IPS-20b (cell line): Measurements from ENCODE around the gene FAM114A2.

Experiments
- H3K27ac ChIP-seq: one replicate; pipeline ENCODE4 v1.5.1; 2013; ENCODE audit warnings: low read length
- H3K27me3 ChIP-seq: 2 replicates; pipeline ENCODE4 v1.6.1; 2013; ENCODE audit warnings: mild to moderate bottlenecking, low read length, inconsistent platforms; ENCODE audit not compliant: insufficient read depth
- H3K36me3 ChIP-seq: 2 replicates; pipeline ENCODE4 v1.6.1; 2013; ENCODE audit warnings: low read depth, mild to moderate bottlenecking, inconsistent platforms, low read length, moderate library complexity; ENCODE audit not compliant: insufficient read depth
- H3K4me1 ChIP-seq: 2 replicates; pipeline ENCODE4 v1.6.1; 2013; ENCODE audit warnings: mild to moderate bottlenecking, control low read depth, inconsistent platforms, low read length, moderate library complexity; ENCODE audit not compliant: insufficient read depth
- H3K4me3 ChIP-seq: 2 replicates; pipeline ENCODE4 v1.5.1; 2013; ENCODE audit warnings: mild to moderate bottlenecking, low read length, inconsistent platforms
- H3K9ac ChIP-seq: 2 replicates; pipeline ENCODE4 v1.6.1; 2013; ENCODE audit warnings: low read depth, mild to moderate bottlenecking, inconsistent platforms, low read length, moderate library complexity
- H3K9me3 ChIP-seq: 2 replicates; pipeline ENCODE4 v1.6.1; 2013; ENCODE audit warnings: mild to moderate bottlenecking, low read depth, low read length, inconsistent platforms; ENCODE audit not compliant: insufficient read depth

Gene FAM114A2

GRCh38 chr5:154005648-154006047 is 33.1 kb downstream of the FAM114A2 start:
- Histone ChIP-seq H3K4me1 (no peaks in the 10 kb centered on the region), H3K9ac (no peak overlapping the region), H3K36me3 (no peaks in the 10 kb centered on the region), H3K4me3 (no peak overlapping the region), H3K27me3 (no peaks in the 10 kb centered on the region), H3K9me3 (no peaks in the 10 kb centered on the region), H3K27ac (no peak overlapping the region)

- Histone ChIP-seq H3K27me3 (no peaks in the 10 kb centered on the region), H3K4me3 (no peak overlapping the region), H3K9ac (no peak overlapping the region), H3K27ac (no peak overlapping the region), H3K4me1 (no peaks in the 10 kb centered on the region), H3K36me3 (no peaks in the 10 kb centered on the region), H3K9me3 (no peaks in the 10 kb centered on the region)
Observed at GRCh38 chr5:154002511-154003020, 36.1 kb downstream of the FAM114A2 start.

DNA sequence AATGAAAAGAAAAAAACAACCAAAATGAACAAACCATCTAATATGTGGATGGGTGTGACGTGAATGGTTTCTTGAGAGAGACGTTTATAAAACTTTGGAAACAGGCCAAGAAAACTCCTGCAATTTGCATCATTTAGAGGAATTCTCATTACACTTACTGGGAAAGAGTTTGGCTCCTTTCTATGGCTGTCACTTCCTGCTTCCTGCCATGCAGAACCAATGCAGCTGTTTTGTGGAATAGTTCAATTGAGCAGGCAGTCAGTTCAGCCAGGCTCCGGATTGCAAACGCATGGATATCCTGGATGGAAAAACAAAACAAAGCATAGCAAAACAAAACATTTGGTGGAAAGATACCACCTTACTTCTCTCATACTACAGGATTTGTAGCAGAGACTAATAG is 36.6 kb downstream of the FAM114A2 start:
- Histone ChIP-seq H3K36me3 (no peaks in the 10 kb centered on the region), H3K9me3 (no peaks in the 10 kb centered on the region), H3K9ac (no peak overlapping the region), H3K27ac (no peak overlapping the region), H3K4me3 (no peak overlapping the region), H3K4me1 (no peaks in the 10 kb centered on the region), H3K27me3 (no peaks in the 10 kb centered on the region)

DNA sequence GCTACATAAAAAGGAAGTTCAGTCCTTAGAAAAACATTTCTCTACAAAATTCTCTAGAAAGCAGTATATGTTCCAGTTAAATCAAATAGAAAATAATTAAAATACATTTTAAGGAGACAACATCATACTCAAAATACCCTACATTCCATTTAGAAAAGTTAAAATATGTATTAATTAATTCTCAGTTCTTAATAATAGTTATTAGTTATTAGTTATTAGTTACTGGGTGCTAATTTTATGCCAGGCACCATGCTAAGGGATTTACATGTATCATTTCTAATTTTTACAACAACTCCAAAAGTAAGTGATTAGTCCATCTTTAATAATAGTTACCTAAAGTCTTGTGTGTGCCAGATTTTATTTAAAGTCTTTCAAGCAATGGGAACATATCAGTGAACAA is 38.0 kb downstream of the FAM114A2 start:
- no peak overlapping the region for H3K27ac ChIP-seq
- H3K4me1 ChIP-seq: no peaks in the 10 kb centered on the region
- no peaks in the 10 kb centered on the region for H3K9me3 ChIP-seq
- no peaks in the 10 kb centered on the region for H3K36me3 ChIP-seq
- H3K4me3 ChIP-seq: no peak overlapping the region
- no peak overlapping the region for H3K9ac ChIP-seq
- no peaks in the 10 kb centered on the region for H3K27me3 ChIP-seq

DNA sequence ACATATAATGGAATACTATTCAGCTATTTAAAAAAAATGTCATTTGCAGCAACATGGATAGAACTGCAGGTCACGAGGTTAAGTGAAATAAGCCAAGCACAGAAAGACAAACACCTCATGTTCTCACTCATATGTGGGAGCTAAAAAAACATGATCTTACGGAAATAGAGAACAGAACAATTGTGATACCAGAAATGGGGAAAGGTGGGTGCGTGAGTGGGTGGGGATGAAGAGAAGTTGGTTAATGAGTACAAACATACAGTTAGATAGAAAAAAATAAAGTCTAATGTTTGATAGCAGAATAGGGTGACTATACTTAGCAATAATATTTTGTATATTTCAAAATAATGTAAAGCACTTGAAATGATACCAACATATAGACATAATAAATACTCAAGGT is 38.7 kb downstream of the FAM114A2 start:
- Histone ChIP-seq H3K4me1 (no peaks in the 10 kb centered on the region), H3K27me3 (no peaks in the 10 kb centered on the region), H3K9ac (no peak overlapping the region), H3K27ac (no peak overlapping the region), H3K9me3 (no peaks in the 10 kb centered on the region), H3K36me3 (no peaks in the 10 kb centered on the region), H3K4me3 (no peak overlapping the region)

GRCh38 chr5:153998768-153999167 is 39.9 kb downstream of the FAM114A2 start:
- H3K27ac ChIP-seq: no peak overlapping the region
- H3K9me3 ChIP-seq: no peaks in the 10 kb centered on the region
- no peaks in the 10 kb centered on the region for H3K36me3 ChIP-seq
- no peaks in the 10 kb centered on the region for H3K4me1 ChIP-seq
- H3K27me3 ChIP-seq: no peaks in the 10 kb centered on the region
- no peak overlapping the region for H3K9ac ChIP-seq
- no peak overlapping the region for H3K4me3 ChIP-seq

DNA sequence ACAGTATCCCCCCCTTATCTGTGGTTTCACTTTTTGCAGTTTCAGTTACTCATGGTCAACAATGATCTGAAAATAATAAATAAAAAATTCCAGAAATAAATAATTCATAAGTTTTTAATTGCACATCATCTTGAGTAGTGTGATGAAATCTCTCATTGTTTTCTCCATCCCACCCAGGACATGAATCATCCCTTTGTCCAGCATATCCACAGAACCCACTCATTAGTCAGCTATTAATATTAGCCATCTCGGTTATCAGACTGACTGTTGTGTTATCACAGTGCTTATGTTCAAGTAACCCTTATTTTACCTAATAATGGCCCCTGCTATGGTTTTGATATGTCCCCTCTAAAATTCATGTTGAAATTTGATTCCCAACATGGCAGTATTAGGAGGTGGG is 40.7 kb downstream of the FAM114A2 start:
- Histone ChIP-seq H3K4me3 (no peak overlapping the region), H3K36me3 (no peaks in the 10 kb centered on the region), H3K27ac (no peak overlapping the region), H3K9me3 (no peaks in the 10 kb centered on the region), H3K27me3 (no peaks in the 10 kb centered on the region), H3K4me1 (no peaks in the 10 kb centered on the region), H3K9ac (no peak overlapping the region)

DNA sequence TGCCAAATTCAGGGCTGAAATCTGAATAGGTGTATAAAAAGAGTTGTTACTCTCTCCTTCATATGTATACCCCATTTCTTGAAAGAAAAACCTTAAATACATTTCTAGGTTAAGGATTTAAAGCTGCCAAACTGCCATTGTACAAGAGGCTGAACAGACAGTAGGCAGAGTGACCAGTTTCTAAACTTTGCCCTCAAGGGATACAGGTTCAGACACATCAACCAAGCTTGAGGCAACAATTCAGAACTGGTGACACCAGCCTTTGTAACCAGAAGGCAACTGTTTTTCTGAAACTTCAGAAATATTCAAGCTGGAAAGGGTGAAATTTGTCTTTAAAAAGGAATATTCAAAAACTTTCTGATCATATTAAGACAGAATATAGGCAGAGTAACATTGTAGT is 47.5 kb downstream of the FAM114A2 start:
- no peaks in the 10 kb centered on the region for H3K27me3 ChIP-seq
- H3K36me3 ChIP-seq: peaks cover 2% of the 10 kb centered on the region; the same call in 1 of the 2 replicates
- H3K27ac ChIP-seq: no peak overlapping the region
- no peak overlapping the region for H3K4me3 ChIP-seq
- H3K4me1 ChIP-seq: no peaks in the 10 kb centered on the region
- H3K9ac ChIP-seq: no peak overlapping the region
- H3K9me3 ChIP-seq: no peaks in the 10 kb centered on the region

- no peak overlapping the region for H3K4me3 ChIP-seq
- no peaks in the 10 kb centered on the region for H3K9me3 ChIP-seq
- H3K9ac ChIP-seq: no peak overlapping the region
- peaks cover 2% of the 10 kb centered on the region; the same call in 1 of the 2 replicates for H3K36me3 ChIP-seq
- H3K27me3 ChIP-seq: no peaks in the 10 kb centered on the region
- no peak overlapping the region for H3K27ac ChIP-seq
- H3K4me1 ChIP-seq: no peaks in the 10 kb centered on the region
Observed at GRCh38 chr5:153988510-153988909, 50.2 kb downstream of the FAM114A2 start.

GRCh38 chr5:153987301-153987700 is 51.4 kb downstream of the FAM114A2 start:
- no peak overlapping the region for H3K9ac ChIP-seq
- no peaks in the 10 kb centered on the region for H3K4me1 ChIP-seq
- H3K36me3 ChIP-seq: no peaks in the 10 kb centered on the region; the same call in 1 of the 2 replicates
- no peak overlapping the region for H3K27ac ChIP-seq
- H3K9me3 ChIP-seq: no peaks in the 10 kb centered on the region
- no peak overlapping the region for H3K4me3 ChIP-seq
- H3K27me3 ChIP-seq: no peaks in the 10 kb centered on the region

DNA sequence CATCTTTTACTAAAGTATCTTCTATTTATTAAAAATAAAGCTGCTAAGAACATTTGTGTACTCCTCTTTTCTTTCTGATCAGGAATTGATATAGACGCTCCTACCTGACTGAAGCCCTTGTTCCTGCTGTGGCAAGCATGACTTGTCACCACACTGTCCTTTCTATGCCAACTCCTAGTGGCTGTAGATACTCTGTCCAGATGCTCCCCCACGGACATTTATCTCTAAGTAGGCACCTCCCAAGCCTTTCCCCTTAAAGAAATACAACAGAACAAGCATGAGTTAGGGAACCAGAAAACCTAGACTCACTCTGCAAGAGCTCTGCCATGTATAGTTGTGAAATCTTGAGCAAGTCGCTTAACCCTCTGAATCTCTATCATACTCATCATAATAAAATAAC is 53.2 kb downstream of the FAM114A2 start:
- no peak overlapping the region for H3K9ac ChIP-seq
- no peaks in the 10 kb centered on the region for H3K27me3 ChIP-seq

GRCh38 chr5:153983885-153984284 is 54.8 kb downstream of the FAM114A2 start:
- no peaks in the 10 kb centered on the region for H3K36me3 ChIP-seq
- H3K9me3 ChIP-seq: no peaks in the 10 kb centered on the region
- H3K4me3 ChIP-seq: no peak overlapping the region
- H3K27me3 ChIP-seq: no peaks in the 10 kb centered on the region
- H3K27ac ChIP-seq: no peak overlapping the region
- no peak overlapping the region for H3K9ac ChIP-seq
- no peaks in the 10 kb centered on the region for H3K4me1 ChIP-seq

More for the DNA sequence above, 53.2 kb downstream of the FAM114A2 start:
- Histone ChIP-seq H3K4me3 (no peak overlapping the region), H3K9me3 (no peaks in the 10 kb centered on the region), H3K4me1 (no peaks in the 10 kb centered on the region), H3K27ac (no peak overlapping the region), H3K36me3 (no peaks in the 10 kb centered on the region)
